NT2/D1 (cell line): ENCODE data around the gene UTP3.

Experiments
- SUZ12 ChIP-seq: IDR thresholded peaks from 2 replicates; pipeline ENCODE4 v1.6.1; 2011; ENCODE audit not compliant: insufficient read length, insufficient read depth; ENCODE audit errors: extremely low read depth
- YY1 ChIP-seq: IDR thresholded peaks from 2 replicates; pipeline ENCODE4 v1.6.1; 2011; ENCODE audit not compliant: insufficient read length, insufficient read depth
- ZNF274 ChIP-seq: IDR thresholded peaks from 2 replicates; pipeline ENCODE4 v1.6.1; 2011; ENCODE audit warnings: mild to moderate bottlenecking, low read depth, low read length

DNA sequence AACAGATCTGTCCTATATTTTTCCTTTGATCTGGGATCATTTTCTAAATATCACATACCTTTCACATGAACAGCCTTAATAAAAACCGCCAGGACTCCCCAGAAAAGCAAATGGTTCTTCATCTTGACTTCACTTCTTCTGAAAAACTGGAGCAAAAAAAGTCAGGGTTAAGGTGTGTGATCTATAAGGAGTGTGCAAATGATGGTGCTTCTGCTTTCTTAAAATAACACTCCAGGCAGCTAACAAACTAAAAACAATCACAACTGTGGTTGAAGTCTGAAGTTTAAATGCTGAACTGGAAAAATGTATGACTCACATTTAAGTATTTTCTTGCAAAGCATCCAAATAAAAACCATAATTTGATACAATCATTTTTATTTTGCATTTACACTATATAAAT lies 22.0 kb upstream of the UTP3 start, which contains the start of gene JCHAIN:
- TF ChIP-seq YY1 (no peak), ZNF274 (no peak), SUZ12 (no peak)
